ENCODE data around the gene MRPS15.

MRPS15 gene

DNA sequence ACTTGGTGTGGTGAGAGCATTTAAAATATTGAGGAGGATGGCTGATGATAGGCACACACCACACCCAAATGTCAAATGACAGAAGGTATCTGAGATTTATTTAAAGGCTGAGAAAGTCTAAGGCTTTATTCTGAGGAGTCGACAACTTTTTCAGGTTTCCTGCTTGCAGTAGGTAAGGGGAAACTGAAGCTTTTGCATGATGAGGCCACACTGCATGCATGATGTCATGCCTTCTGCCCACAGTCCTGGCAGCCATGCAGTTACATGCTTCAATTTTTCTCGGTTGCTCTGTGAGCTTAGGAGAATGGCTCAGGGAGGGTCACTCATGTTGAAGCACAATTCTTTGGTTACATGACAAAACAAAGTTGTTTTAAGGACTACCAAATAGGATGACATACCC lies 20.9 kb downstream of the MRPS15 start:
- Histone ChIP-seq H2AFZ (ENCODE audit: low read depth, low read length) (no peak overlapping the region), H3K14ac (ENCODE audit: low read length in 2 of 2) (no peak overlapping the region)
- WGBS: 94% methylated on average over 2 of the region's 2 CpGs

DNA sequence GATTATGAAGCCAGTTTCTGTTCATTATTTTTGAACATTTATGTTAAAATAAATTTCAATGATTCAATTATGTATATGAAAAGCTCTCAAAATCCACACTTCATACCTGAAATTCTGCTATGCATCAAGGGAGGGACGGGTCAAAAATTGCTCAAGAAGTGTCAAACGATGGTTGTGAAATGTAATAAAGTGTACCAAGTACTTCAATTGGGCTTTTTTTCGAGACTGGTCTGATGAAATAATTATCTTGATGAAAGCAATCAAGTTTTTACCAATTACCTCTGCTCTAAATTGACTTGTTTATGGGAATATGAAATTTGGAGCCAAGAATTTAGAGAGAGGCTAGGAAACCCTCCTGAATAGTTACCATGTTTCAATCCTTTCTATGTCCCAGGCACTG lies 21.8 kb downstream of the MRPS15 start:
- no peak overlapping the region for H2BK12ac ChIP-seq (ENCODE audit: low read length in 2 of 2)
- H3K9me3 ChIP-seq (ENCODE audit: control insufficient read depth, low read length): no peaks in the 10 kb centered on the region
- H2AFZ ChIP-seq (ENCODE audit: low read depth, low read length): no peak overlapping the region
- H3K9ac ChIP-seq (ENCODE audit: low read length): no peak overlapping the region
- no peak overlapping the region for H4K8ac ChIP-seq (ENCODE audit: low read length)
- H2BK5ac ChIP-seq (ENCODE audit: low read depth, low read length, poor library complexity, severe bottlenecking): no peak overlapping the region
- H3K79me1 ChIP-seq (replicated peaks; ENCODE audit: low read length, poor library complexity, severe bottlenecking): peaks cover 1% of the 10 kb centered on the region
- H2AK5ac ChIP-seq (ENCODE audit: low read length, severe bottlenecking): no peak overlapping the region
- H3K18ac ChIP-seq (ENCODE audit: low read depth in 1 of 2, low read length in 2 of 2): no peak overlapping the region
- H3K4me1 ChIP-seq (ENCODE audit: control insufficient read depth, insufficient read depth, low read depth, low read length): no peaks in the 10 kb centered on the region
- no peak overlapping the region for H3K4ac ChIP-seq (ENCODE audit: low read depth in 1 of 2, low read length in 2 of 2)
- H3K14ac ChIP-seq (ENCODE audit: low read length in 2 of 2): no peak overlapping the region
- no peak overlapping the region for H2BK15ac ChIP-seq (ENCODE audit: low read depth, poor library complexity, severe bottlenecking)
- no peak for DNase-seq
- no peaks in the 10 kb centered on the region for H3K27me3 ChIP-seq (ENCODE audit: control insufficient read depth in 1 of 2, insufficient read depth in 1 of 2, low read length in 2 of 2)
- no peak overlapping the region for H3K4me3 ChIP-seq (ENCODE audit: insufficient read depth in 1 of 2, low read depth in 1 of 2, low read length in 2 of 2)
- no peak overlapping the region for H3K27ac ChIP-seq (ENCODE audit: low read length, poor library complexity, severe bottlenecking)
- no peak overlapping the region for H4K91ac ChIP-seq (ENCODE audit: low read length)
- no peak overlapping the region for H3K23ac ChIP-seq (ENCODE audit: low read length in 2 of 2)
- H2BK120ac ChIP-seq (ENCODE audit: low read depth, low read length): no peak overlapping the region
- H3K4me2 ChIP-seq (ENCODE audit: low read length, poor library complexity, severe bottlenecking): no peak overlapping the region
- no CpG with 5 or more reads among the region's 3 CpGs for WGBS
- H3K36me3 ChIP-seq (ENCODE audit: control insufficient read depth in 1 of 2, insufficient read depth in 2 of 2, low read depth in 1 of 2, low read length in 2 of 2): peaks cover 0 to 15% of the 10 kb centered on the region in 2 experiments

More for the DNA sequence above, 20.9 kb downstream of the MRPS15 start:
- no peaks in the 10 kb centered on the region for H3K4me1 ChIP-seq (ENCODE audit: control insufficient read depth, insufficient read depth, low read depth, low read length)
- no peak overlapping the region for H3K4me2 ChIP-seq (ENCODE audit: low read length, poor library complexity, severe bottlenecking)
- no peak overlapping the region for H2BK12ac ChIP-seq (ENCODE audit: low read length in 2 of 2)
- no peak overlapping the region for H2AK5ac ChIP-seq (ENCODE audit: low read length, severe bottlenecking)
- no peak overlapping the region for H4K8ac ChIP-seq (ENCODE audit: low read length)
- no peaks in the 10 kb centered on the region for H3K27me3 ChIP-seq (ENCODE audit: control insufficient read depth in 1 of 2, insufficient read depth in 1 of 2, low read length in 2 of 2)
- H2BK15ac ChIP-seq (ENCODE audit: low read depth, poor library complexity, severe bottlenecking): no peak overlapping the region
- no peak overlapping the region for H3K4ac ChIP-seq (ENCODE audit: low read depth in 1 of 2, low read length in 2 of 2)
- peaks cover under 1% of the 10 kb centered on the region for H3K79me1 ChIP-seq (replicated peaks; ENCODE audit: low read length, poor library complexity, severe bottlenecking)
- DNase-seq: no peak
- no peak overlapping the region for H4K91ac ChIP-seq (ENCODE audit: low read length)
- no peak overlapping the region for H3K4me3 ChIP-seq (ENCODE audit: insufficient read depth in 1 of 2, low read depth in 1 of 2, low read length in 2 of 2)
- no peak overlapping the region for H3K27ac ChIP-seq (ENCODE audit: low read length, poor library complexity, severe bottlenecking)
- peaks cover 0 to 14% of the 10 kb centered on the region in 2 experiments for H3K36me3 ChIP-seq (ENCODE audit: control insufficient read depth in 1 of 2, insufficient read depth in 2 of 2, low read depth in 1 of 2, low read length in 2 of 2)
- H2BK120ac ChIP-seq (ENCODE audit: low read depth, low read length): no peak overlapping the region
- no peak overlapping the region for H3K23ac ChIP-seq (ENCODE audit: low read length in 2 of 2)
- no peak overlapping the region for H3K9ac ChIP-seq (ENCODE audit: low read length)
- H3K18ac ChIP-seq (ENCODE audit: low read depth in 1 of 2, low read length in 2 of 2): no peak overlapping the region
- no peaks in the 10 kb centered on the region for H3K9me3 ChIP-seq (ENCODE audit: control insufficient read depth, low read length)
- no peak overlapping the region for H2BK5ac ChIP-seq (ENCODE audit: low read depth, low read length, poor library complexity, severe bottlenecking)

DNA sequence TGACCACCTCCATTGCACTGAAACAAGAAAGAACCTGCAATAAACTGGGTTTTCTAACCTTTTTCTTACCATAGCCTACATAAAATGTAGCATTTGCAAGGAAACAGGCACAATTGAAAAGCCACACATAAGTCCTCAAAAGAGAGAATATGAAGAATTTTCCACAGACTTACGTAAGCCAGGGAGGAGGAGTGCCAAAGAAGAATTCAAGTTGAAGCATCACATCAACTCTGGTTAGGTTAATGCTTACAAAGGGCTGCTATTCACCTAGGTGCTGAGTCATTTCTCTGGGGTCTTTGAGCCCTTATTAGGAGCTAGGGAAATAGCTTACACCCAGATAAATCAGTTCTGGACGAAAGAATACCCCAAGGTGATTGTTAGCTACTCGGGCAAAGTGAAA lies 23.5 kb downstream of the MRPS15 start:
- Histone ChIP-seq H3K9me3 (ENCODE audit: control insufficient read depth, low read length) (no peaks in the 10 kb centered on the region), H3K79me1 (replicated peaks; ENCODE audit: low read length, poor library complexity, severe bottlenecking) (peaks cover 1% of the 10 kb centered on the region), H2BK15ac (ENCODE audit: low read depth, poor library complexity, severe bottlenecking) (no peak overlapping the region), H3K4me2 (ENCODE audit: low read length, poor library complexity, severe bottlenecking) (no peak overlapping the region), H3K23ac (ENCODE audit: low read length in 2 of 2) (no peak overlapping the region), H4K91ac (ENCODE audit: low read length) (no peak overlapping the region), H2BK12ac (ENCODE audit: low read length in 2 of 2) (no peak overlapping the region), H3K18ac (ENCODE audit: low read depth in 1 of 2, low read length in 2 of 2) (no peak overlapping the region), H3K4me1 (ENCODE audit: control insufficient read depth, insufficient read depth, low read depth, low read length) (peaks cover 4% of the 10 kb centered on the region), H3K4ac (ENCODE audit: low read depth in 1 of 2, low read length in 2 of 2) (no peak overlapping the region), H4K8ac (ENCODE audit: low read length) (no peak overlapping the region), H2BK5ac (ENCODE audit: low read depth, low read length, poor library complexity, severe bottlenecking) (no peak overlapping the region), H3K14ac (ENCODE audit: low read length in 2 of 2) (no peak overlapping the region), H3K9ac (ENCODE audit: low read length) (no peak overlapping the region), H3K27me3 (ENCODE audit: control insufficient read depth in 1 of 2, insufficient read depth in 1 of 2, low read length in 2 of 2) (no peaks in the 10 kb centered on the region), H2AK5ac (ENCODE audit: low read length, severe bottlenecking) (no peak overlapping the region), H3K27ac (ENCODE audit: low read length, poor library complexity, severe bottlenecking) (no peak overlapping the region), H2AFZ (ENCODE audit: low read depth, low read length) (no peak overlapping the region), H2BK120ac (ENCODE audit: low read depth, low read length) (no peak overlapping the region), H3K4me3 (ENCODE audit: insufficient read depth in 1 of 2, low read depth in 1 of 2, low read length in 2 of 2) (no peak overlapping the region), H3K36me3 (ENCODE audit: control insufficient read depth in 1 of 2, insufficient read depth in 2 of 2, low read depth in 1 of 2, low read length in 2 of 2) (peaks cover 0 to 22% of the 10 kb centered on the region in 2 experiments)
- 93% methylated on average over 3 of the region's 3 CpGs for WGBS
- no peak for DNase-seq

DNA sequence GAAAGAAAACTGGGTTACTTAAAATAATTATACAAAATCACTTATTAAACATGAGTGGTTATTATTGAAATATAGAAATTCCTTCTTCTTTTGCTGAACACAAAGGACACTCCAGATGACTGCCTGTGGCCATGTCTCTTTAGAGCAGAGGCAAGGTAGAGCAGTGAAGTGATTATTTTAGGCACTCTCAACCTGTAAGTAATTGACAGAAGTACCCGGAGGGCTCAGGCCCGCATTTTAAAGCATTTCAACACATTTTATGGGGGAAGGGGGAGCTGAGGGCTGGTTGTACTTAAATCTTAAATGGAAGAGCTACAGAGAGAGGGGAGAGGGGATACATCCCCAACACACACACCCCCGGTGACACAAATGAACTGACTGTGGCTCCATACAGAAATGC lies 24.1 kb downstream of the MRPS15 start:
- no peak overlapping the region for H3K14ac ChIP-seq (ENCODE audit: low read length in 2 of 2)
- H3K4ac ChIP-seq (ENCODE audit: low read depth in 1 of 2, low read length in 2 of 2): no peak overlapping the region
- no peak overlapping the region for H3K9ac ChIP-seq (ENCODE audit: low read length)
- H4K91ac ChIP-seq (ENCODE audit: low read length): no peak overlapping the region
- H3K18ac ChIP-seq (ENCODE audit: low read depth in 1 of 2, low read length in 2 of 2): no peak overlapping the region
- WGBS: 100% methylated on average over 1 of the region's 3 CpGs
- H3K4me1 ChIP-seq (ENCODE audit: control insufficient read depth, insufficient read depth, low read depth, low read length): peaks cover 4% of the 10 kb centered on the region
- no peak overlapping the region for H3K23ac ChIP-seq (ENCODE audit: low read length in 2 of 2)
- H2AK5ac ChIP-seq (ENCODE audit: low read length, severe bottlenecking): no peak overlapping the region
- no peak overlapping the region for H2BK15ac ChIP-seq (ENCODE audit: low read depth, poor library complexity, severe bottlenecking)
- peaks cover 1% of the 10 kb centered on the region for H3K79me1 ChIP-seq (replicated peaks; ENCODE audit: low read length, poor library complexity, severe bottlenecking)
- DNase-seq: no peak
- no peak overlapping the region for H3K27ac ChIP-seq (ENCODE audit: low read length, poor library complexity, severe bottlenecking)
- no peak overlapping the region for H2AFZ ChIP-seq (ENCODE audit: low read depth, low read length)
- H2BK12ac ChIP-seq (ENCODE audit: low read length in 2 of 2): no peak overlapping the region
- no peak overlapping the region for H2BK120ac ChIP-seq (ENCODE audit: low read depth, low read length)
- no peak overlapping the region for H3K4me3 ChIP-seq (ENCODE audit: insufficient read depth in 1 of 2, low read depth in 1 of 2, low read length in 2 of 2)
- H3K36me3 ChIP-seq (ENCODE audit: control insufficient read depth in 1 of 2, insufficient read depth in 2 of 2, low read depth in 1 of 2, low read length in 2 of 2): peaks cover 0 to 22% of the 10 kb centered on the region in 2 experiments
- no peaks in the 10 kb centered on the region for H3K9me3 ChIP-seq (ENCODE audit: control insufficient read depth, low read length)
- H3K4me2 ChIP-seq (ENCODE audit: low read length, poor library complexity, severe bottlenecking): no peak overlapping the region
- no peaks in the 10 kb centered on the region for H3K27me3 ChIP-seq (ENCODE audit: control insufficient read depth in 1 of 2, insufficient read depth in 1 of 2, low read length in 2 of 2)
- no peak overlapping the region for H4K8ac ChIP-seq (ENCODE audit: low read length)
- H2BK5ac ChIP-seq (ENCODE audit: low read depth, low read length, poor library complexity, severe bottlenecking): no peak overlapping the region
